ENCODE measurements around the gene SLC4A7.

- TF ChIP-seq CHD2 (IDR thresholded peaks at IDR 0.05; ENCODE audit: low read depth, low read length) (no peak), BMI1 (IDR thresholded peaks at IDR 0.05; ENCODE audit: low read length) (no peak), MAX (CRISPR knock-in tag; IDR thresholded peaks at IDR 0.05) (no peak), SAFB2 (IDR thresholded peaks at IDR 0.05; ENCODE audit: borderline replicate concordance, low read depth, low read length, severe bottlenecking) (no peak), MXD1 (CRISPR knock-in tag; IDR thresholded peaks at IDR 0.05; ENCODE audit: borderline replicate concordance, poor library complexity, severe bottlenecking) (no peak), ZNF77 (CRISPR knock-in tag; IDR thresholded peaks at IDR 0.05) (no peak)
These were observed 42.6 kb upstream of the SLC4A7 start for GRCh38 chr3:27526614-27527315.
